ENCODE measurements around the gene IGFBP6. TPM values are rescaled to one million over a fixed set of nuclear protein-coding genes. Genes with fewer than 3 reads are reported as not detected.
A peak's percentile ranks its signal among the peaks of the same experiment; 100 is the strongest.
"Not testable (repeated sequence)": the region's sequence is repeated elsewhere in the genome, so short reads cannot be mapped to it uniquely, and the experiment has no call there.

IGFBP6 gene
- total RNA-seq, 1 donor from 2014 or later: 6.2 TPM

DNA sequence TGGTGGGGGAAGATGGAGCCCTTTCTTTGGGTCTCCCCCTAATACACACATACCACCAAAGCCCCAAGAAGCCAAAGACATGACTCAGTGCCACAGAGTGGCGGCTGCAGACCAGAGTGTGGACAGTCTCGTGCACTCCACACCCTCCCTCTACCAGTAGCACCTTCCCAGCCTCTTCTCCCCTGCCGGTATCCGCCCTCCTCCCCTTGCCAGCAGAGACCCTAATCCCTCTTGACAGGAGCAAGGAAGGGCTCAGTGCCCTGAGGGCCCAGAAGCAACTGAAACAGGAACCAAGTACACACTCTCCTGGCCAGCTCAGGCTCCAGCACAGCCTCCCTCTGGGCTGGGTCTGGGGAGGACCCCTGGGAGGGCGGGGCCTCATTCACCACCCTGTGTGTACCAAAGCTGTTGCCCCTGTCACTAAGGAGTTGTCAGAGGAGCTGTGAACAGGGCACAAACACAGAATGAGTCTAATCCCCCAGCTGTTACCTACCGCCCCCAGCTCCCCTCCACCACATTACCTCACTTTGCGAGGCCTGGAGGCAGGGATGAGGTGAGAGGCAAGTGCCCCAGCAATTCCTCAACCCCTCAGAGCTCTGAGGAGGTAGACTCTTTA is 26.5 kb upstream of the IGFBP6 start:
- no peak for DNase-seq

DNA sequence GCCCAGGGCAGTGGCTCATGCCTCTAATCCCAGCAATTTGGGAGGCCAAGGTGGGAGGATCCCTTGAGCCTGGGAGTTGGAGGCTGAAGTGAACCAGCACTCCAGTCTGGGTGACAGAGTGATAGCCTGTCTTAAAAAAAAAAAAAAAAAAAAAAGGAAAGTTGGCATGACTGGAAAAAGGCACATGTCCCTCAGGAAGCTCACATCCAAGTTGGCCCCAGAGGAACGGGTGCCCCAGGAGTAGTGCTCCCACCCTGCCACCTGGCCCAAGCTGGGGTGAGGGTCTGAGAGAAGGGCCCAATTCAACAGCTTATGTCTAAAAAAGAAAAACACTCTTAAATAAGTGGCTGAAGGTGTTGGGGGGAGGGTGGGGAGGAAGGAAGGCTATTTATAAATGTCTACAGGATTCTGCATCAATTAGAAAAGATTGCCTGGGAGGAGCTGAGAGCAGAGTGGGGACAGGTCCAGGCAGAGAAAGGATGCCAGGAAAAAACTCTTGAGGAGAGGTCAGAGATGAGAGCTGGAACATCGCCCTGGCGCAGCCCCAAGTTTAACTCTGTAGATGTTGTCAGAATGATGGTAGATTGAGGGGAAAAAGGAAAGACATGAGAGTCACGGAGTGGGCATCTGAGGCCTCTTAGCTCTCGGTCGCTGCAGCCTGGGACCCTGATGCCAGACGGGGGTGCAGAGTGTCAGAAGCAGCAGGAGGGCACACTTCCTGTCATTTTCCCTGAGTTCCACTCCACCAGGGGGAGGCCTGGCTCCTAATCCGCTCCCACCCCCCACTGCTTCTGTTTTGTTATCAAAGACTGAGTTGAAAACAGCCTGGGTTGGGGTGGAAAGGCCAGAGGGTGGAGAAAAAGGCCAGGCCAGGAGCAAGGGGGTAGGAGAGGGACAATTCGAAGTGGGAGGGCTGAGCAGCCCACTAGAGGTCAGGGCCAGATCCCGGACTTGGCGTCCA is 25.6 kb upstream of the IGFBP6 start:
- no peak for DNase-seq

GRCh38 chr12:53073881-53074280 is 23.6 kb upstream of the IGFBP6 start:
- DNase-seq: no peak

DNA sequence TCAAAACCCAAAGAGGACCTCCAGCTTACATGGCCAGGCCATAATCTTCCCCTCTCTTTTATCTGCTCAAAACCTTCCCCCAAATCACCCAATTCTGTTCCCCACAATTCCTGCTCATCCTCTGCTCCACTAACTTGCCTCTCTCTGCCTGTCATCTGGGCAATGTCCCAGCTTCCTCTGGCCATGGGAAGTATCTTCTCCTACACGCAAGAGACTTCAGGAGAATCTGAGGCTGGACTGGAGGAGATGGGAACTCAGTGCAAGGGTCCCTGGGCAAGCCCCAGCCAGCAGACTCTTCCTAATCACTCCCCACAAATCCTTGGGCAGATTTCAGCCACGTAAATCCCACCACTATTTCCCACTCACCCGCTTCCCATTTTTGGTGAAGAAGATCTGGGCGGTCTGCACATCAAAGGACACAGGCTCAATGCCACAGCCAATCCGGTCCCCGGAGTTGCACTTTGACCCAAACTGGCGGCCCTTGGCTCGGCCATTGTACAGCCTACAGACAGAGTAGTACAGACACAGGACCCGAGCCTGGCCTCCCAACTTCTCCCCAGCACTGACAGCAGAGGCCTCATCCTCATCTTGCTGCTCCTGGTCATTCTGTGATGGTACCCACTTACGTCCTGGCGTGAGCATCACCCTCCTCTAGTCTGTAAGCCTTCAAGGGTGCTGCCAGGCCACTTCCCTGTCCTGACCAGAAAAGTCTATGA is 23.0 kb upstream of the IGFBP6 start:
- no peak for DNase-seq

DNA sequence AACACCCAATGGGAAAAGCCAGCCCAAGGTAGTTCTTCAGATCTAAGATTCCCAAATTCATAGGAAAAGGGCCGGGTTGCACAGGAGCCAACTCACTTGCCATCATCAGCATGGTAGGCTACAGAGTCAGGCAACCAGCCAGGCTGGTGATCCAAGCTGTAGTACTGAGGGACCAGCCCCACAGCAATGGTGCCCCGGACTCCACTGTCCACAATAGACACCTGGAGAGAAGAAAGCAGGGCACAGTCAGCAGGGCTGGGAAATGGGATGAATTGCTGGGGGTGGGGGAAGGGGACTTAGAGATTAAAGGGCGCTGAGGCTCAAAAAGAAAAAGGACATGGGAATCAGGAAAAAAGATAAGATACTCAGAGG is 22.5 kb upstream of the IGFBP6 start:
- no peak for DNase-seq

GRCh38 chr12:53076461-53076860 is 21.0 kb upstream of the IGFBP6 start:
- no peak for DNase-seq

- no peak for DNase-seq
Measured at GRCh38 chr12:53077030-53077429, 20.4 kb upstream of the IGFBP6 start.

DNA sequence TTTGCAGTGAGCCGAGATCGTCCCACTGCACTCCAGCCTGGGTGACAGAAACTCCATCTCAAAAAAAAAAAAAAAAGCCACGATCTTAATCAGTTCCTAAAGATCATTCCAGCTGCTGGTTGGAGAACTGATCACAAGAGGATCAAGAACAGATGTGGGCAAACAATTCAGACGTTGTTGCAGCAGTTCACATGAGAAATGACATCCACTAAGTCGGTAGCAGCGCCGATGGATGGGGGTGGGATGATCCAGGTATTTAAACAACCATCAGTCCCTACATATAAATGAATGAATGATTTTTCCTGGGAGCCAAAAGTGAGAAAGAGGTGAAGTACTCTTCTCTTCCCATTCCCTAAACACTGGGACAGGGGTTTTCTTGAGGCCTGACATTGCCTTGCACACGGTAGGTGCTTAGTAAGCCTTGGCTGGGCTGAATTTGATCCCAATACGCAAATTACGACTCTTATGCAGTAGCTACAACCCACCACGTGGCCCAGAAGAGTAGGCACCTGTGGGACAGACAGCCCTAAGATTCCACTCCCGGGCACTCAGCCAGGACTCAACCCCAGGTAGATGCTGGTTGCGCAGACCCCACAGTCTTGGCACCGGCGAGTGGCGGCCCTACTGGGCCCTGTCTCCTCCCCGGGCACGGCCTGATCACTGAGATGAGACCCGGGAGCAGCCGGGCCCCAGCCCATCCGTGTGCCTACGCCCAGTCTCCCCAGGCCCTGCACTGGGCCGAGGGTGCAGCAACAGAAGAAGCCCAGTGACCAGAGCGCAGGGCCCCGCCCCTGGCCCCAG is 18.8 kb upstream of the IGFBP6 start:
- no peak for DNase-seq

- peak; percentile 98 for DNase-seq
Measured at GRCh38 chr12:53079226-53080117, 18.0 kb upstream of the IGFBP6 start, which contains the start of gene SPRYD3. Gene SPRYD3 (minus strand): TSS chr12:53079390. CDS start chr12:53079333, 57 bp downstream.

GRCh38 chr12:53082637-53083175 is 14.8 kb upstream of the IGFBP6 start:
- no peak for DNase-seq

GRCh38 chr12:53086361-53086760 is 11.1 kb upstream of the IGFBP6 start:
- no peak for DNase-seq

- DNase-seq: no peak
Measured at GRCh38 chr12:53090105-53090504, 7.4 kb upstream of the IGFBP6 start.

GRCh38 chr12:53090554-53090953 is 6.9 kb upstream of the IGFBP6 start:
- DNase-seq: no peak

DNA sequence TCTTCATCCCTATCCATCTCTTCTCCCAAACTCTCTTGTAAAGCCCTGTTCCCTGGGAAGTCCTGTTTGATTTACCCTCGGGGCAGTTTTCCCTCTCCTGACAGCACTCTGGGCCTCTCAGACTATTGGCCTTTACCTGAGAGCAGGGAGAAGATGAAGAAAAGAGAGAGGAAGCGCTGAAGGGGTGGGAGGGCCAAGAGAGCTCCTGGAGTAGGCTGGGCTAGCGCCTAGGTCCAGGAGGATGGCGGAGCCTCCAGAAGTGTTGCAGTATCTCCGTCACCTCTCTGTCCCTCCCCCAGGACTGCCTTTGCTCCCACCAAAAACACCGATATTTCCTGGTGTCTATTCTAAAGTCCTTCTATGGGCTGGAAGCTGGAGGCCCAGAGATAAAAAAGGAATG is 5.7 kb upstream of the IGFBP6 start:
- no peak for DNase-seq

DNA sequence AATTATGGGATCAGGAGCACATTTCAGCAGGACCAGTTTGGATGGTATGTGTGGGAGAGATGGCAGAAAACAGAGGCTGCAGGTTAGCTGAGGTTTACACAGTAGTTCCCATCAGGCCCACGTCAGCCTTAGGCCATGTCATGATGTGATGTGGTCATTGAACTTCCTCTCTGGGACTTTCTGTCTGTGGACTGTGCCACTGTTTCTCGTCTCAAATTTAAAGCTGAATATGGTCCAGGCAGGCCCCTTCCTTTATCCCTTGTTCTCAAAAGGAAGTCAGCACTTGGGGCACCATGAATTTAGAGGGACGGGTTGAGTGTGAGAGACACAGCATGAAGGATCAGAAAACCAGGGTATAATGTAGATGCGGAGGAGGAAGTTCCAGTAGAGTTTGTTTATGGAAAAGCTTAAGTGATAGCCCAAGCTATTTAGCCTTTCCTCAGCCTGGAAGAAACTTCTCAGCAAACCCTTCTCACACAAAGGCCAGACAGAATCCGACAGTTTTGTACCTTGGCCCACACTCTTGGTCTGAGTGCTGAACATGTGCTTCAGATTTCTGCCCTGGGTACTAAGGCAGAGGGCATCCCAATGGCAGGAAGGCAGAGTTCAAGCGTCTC is 3.6 kb upstream of the IGFBP6 start:
- no peak for DNase-seq

- no peak for DNase-seq
Measured at GRCh38 chr12:53094394-53094787, 3.1 kb upstream of the IGFBP6 start.

DNA sequence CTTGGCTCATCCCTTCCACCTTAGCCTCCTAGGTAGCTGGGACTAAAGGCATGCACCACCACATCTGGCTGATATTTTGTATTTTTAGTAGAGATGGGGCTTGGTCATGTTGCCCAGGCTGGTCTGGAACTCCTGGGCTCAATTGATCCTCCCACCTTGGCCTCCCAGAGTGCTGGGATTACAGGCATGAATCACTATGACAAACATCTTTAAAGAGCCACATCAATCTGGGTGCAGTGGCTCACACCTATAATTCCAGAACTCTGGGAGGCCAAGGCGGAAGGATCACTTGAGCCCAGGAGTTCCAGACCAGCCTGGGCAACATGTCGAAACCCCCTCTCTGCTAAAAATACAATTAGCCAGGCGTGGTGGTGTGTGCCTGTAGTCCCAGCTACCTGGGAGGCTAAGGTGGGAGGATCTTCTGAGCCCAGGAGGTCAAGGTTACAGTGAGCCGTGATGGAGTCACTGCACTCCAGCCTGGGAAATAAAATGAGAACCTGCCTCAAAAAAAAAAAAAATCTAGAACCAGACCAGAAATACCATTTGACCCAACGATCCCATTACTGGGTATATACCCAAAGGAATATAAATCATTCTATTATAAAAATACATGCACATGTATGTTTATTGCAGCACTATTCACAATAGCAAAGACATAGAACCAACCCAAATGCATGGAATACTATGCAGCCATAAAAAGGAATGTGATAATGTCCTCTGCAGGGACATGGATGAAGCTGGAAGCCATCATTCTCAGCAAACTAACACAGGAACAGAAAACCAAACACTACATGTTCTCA is 2.5 kb upstream of the IGFBP6 start:
- not testable (repeated sequence) for DNase-seq

- not testable (repeated sequence) for DNase-seq
Measured at GRCh38 chr12:53095596-53095895, 1.9 kb upstream of the IGFBP6 start.

DNA sequence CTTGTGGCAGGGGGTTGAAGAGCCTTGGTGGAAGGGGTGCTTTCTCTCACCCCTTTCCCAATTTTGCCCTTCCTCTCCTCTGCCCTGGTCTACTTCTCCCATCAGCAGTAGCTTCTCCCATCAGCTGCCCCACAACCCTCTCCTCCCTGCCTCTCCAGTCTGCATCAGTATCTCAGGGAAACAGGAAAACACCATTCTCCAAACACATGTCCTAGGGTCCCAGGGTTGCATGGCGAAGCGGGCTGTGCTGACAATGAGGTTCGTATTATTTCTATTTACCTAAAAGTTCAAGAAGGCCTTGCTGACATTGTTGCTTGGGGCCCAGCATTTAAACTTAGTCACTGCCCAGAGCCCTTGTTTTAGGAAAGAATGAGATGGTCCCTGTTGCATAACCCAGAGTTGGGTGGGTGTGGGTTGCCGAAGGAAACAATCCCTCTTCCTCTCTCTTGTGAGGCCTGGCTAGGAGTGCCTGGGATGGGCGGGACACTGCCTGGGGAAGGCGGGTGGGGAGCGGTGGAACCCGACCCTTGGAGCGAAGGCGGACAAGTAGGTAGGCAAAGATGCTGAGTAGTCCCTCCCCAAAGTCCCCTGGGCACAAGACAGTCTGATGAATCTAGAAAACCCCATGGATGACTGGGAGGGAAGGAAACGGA is 1.3 kb upstream of the IGFBP6 start:
- no peak for DNase-seq
